Measurements from ENCODE around the gene PPIL1.

The PPIL1 gene

GRCh38 chr6:36818756-36819155 lies 55.8 kb downstream of the PPIL1 start:
- Histone ChIP-seq H4K20me1 (ENCODE audit: insufficient read depth) (no peaks in the 10 kb centered on the region), H3K9ac (no peak overlapping the region), H3K36me3 (ENCODE audit: insufficient read depth) (no peaks in the 10 kb centered on the region), H3K27me3 (ENCODE audit: insufficient read depth, low read depth) (no peaks in the 10 kb centered on the region), H3K4me1 (ENCODE audit: low read depth, poor library complexity, severe bottlenecking) (peaks cover 8% of the 10 kb centered on the region), H3K4me2 (no peak overlapping the region), H3K79me2 (ENCODE audit: insufficient read depth, low read depth) (no peaks in the 10 kb centered on the region), H2AFZ (ENCODE audit: low read depth) (no peak overlapping the region), H3K27ac (no peak overlapping the region), H3K4me3 (IDR thresholded peaks at IDR 0.05; ENCODE audit: insufficient read depth, low read depth, low read length) (no peak overlapping the region)
- no peak for TF ChIP-seq CTCF (conservative IDR thresholded peaks at IDR 0.05; ENCODE audit: low read depth, low read length)

DNA sequence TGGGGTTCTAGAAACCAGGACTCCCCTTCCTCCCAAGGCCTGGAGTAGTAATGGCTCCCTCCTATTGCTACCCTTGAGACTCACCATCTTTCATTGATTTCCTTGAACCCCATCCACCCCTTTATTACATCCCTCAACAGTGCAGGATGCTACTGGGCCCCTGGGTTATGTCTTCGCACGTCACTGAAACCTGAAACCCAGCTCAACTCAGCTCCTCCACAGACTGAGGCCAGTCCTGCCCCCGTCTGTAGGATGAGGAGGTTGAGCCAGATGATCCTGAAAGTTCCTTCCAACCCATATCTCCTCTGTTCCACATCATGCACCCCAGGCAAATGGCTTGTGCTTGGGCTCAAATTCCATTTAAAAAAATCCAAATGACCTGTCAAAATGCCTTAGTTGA lies 56.8 kb downstream of the PPIL1 start:
- no peak overlapping the region for H3K27ac ChIP-seq
- no peak for TF ChIP-seq CTCF (conservative IDR thresholded peaks at IDR 0.05; ENCODE audit: low read depth, low read length)

GRCh38 chr6:36817176-36817817 lies 57.3 kb downstream of the PPIL1 start:
- H3K9ac ChIP-seq = no peak overlapping the region
- TF ChIP-seq CTCF (conservative IDR thresholded peaks at IDR 0.05; ENCODE audit: low read depth, low read length) = no peak
- no peaks in the 10 kb centered on the region for H3K79me2 ChIP-seq (ENCODE audit: insufficient read depth, low read depth)
- peaks cover 8% of the 10 kb centered on the region for H3K4me1 ChIP-seq (ENCODE audit: low read depth, poor library complexity, severe bottlenecking)
- no peak overlapping the region for H3K4me2 ChIP-seq
- H3K4me3 ChIP-seq (IDR thresholded peaks at IDR 0.05; ENCODE audit: insufficient read depth, low read depth, low read length) = no peak overlapping the region
- H3K27ac ChIP-seq = no peak overlapping the region
- no peaks in the 10 kb centered on the region for H3K36me3 ChIP-seq (ENCODE audit: insufficient read depth)
- H3K27me3 ChIP-seq (ENCODE audit: insufficient read depth, low read depth) = no peaks in the 10 kb centered on the region
- no peaks in the 10 kb centered on the region for H4K20me1 ChIP-seq (ENCODE audit: insufficient read depth)
- no peak overlapping the region for H2AFZ ChIP-seq (ENCODE audit: low read depth)

More for the DNA sequence above, 56.8 kb downstream of the PPIL1 start:
- peaks cover 8% of the 10 kb centered on the region for H3K4me1 ChIP-seq (ENCODE audit: low read depth, poor library complexity, severe bottlenecking)
- no peak overlapping the region for H3K4me2 ChIP-seq
- no peaks in the 10 kb centered on the region for H4K20me1 ChIP-seq (ENCODE audit: insufficient read depth)
- no peak overlapping the region for H3K4me3 ChIP-seq (IDR thresholded peaks at IDR 0.05; ENCODE audit: insufficient read depth, low read depth, low read length)
- H2AFZ ChIP-seq (ENCODE audit: low read depth) = no peak overlapping the region
- H3K27me3 ChIP-seq (ENCODE audit: insufficient read depth, low read depth) = no peaks in the 10 kb centered on the region
- H3K36me3 ChIP-seq (ENCODE audit: insufficient read depth) = no peaks in the 10 kb centered on the region
- H3K9ac ChIP-seq = no peak overlapping the region
- H3K79me2 ChIP-seq (ENCODE audit: insufficient read depth, low read depth) = no peaks in the 10 kb centered on the region

DNA sequence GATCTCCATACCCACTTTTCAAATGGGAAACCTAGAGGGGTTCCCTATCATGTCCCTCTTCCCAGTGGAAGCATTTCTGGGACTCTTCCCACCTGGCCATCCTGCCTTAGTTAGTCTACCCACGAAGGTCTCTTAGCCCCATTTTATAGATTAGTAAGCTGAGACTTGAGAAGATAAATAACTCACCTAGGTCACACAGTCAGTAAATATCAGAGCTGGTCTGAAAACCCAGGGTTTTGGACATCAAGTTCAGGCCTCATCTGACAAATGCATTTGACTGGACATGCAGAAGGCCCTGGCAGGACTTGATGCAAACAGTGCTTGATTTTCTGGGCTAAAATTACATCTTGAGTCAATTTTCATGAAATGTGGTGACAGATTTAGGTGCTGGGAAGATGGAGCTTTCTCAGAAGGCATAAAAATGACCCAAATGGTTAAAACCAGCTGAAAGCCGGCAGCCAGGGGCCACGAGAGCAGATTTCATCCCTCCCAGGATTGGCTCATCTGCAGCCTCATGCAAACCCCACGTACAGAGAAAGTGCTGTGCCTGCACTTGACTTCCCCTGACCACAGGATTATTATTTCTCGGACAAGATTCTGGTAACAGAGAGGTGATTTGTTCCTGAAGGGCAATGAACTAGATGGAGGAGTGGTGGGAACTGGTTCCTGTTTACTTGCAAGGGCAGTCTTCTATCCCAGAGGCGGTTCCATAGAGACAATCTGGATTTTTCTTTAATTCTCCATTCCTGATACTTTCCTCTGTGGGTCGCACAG lies 58.5 kb downstream of the PPIL1 start:
- Histone ChIP-seq H3K36me3 (ENCODE audit: insufficient read depth) (no peaks in the 10 kb centered on the region), H3K27me3 (ENCODE audit: insufficient read depth, low read depth) (no peaks in the 10 kb centered on the region), H3K4me2 (no peak overlapping the region; the same call in 1 of the 2 replicates), H3K4me3 (IDR thresholded peaks at IDR 0.05; ENCODE audit: insufficient read depth, low read depth, low read length) (no peak overlapping the region), H2AFZ (ENCODE audit: low read depth) (no peak overlapping the region), H3K79me2 (ENCODE audit: insufficient read depth, low read depth) (no peaks in the 10 kb centered on the region), H3K4me1 (ENCODE audit: low read depth, poor library complexity, severe bottlenecking) (peaks cover 8% of the 10 kb centered on the region), H3K27ac (no peak overlapping the region), H4K20me1 (ENCODE audit: insufficient read depth) (no peaks in the 10 kb centered on the region), H3K9ac (no peak overlapping the region)
- no peak for TF ChIP-seq CTCF (conservative IDR thresholded peaks at IDR 0.05; ENCODE audit: low read depth, low read length)
